ENCODE results near the gene PLEKHA1.

- TF ChIP-seq TAF1 (IDR thresholded peaks at IDR 0.05; ENCODE audit: borderline replicate concordance, insufficient read depth, low read length), result no peak
- no peak for TF ChIP-seq FOXP2 (optimal IDR thresholded peaks at IDR 0.05; ENCODE audit: borderline replicate concordance, extremely low read depth, extremely low read length, insufficient read depth)
Measured at GRCh38 chr10:122374237-122374858, at the start of gene PLEKHA1.

Measured in PFSK-1 (cell line).